MM.1S (cell line): ENCODE data around the gene CACNA1C.
"Not testable (repeated sequence)": the region's sequence is repeated elsewhere in the genome, so short reads cannot be mapped to it uniquely, and the experiment has no call there.

ENCODE experiments used
- DNase-seq: peaks from one replicate; pipeline ENCODE4 v3.0.0-alpha.2; 2015
- H2AFZ ChIP-seq: fragments of 300-600 bp; sonication (generic); 2 replicates; pipeline ENCODE4 v1.6.0; 2016; ENCODE audit warnings: antibody characterized with exemption, low read length
- H3F3A ChIP-seq: fragments of 300-600 bp; sonication (generic); 2 replicates; pipeline ENCODE4 v1.6.1; 2016; ENCODE audit warnings: mild to moderate bottlenecking, antibody characterized with exemption, low read length, moderate library complexity, mixed read lengths; ENCODE audit not compliant: insufficient read depth
- H3K27ac ChIP-seq: fragments of 300-600 bp; sonication (generic); 2 replicates; pipeline ENCODE4 v1.5.1; 2016; ENCODE audit warnings: mild to moderate bottlenecking, low read length
- H3K27me3 ChIP-seq: fragments of 300-600 bp; sonication (generic); replicated peaks from 2 replicates; pipeline ENCODE4 v1.6.0; 2016; ENCODE audit warnings: low read length; ENCODE audit not compliant: insufficient read depth
- H3K36me3 ChIP-seq: fragments of 300-600 bp; sonication (generic); replicated peaks from 2 replicates; pipeline ENCODE4 v1.6.1; 2016; ENCODE audit warnings: mild to moderate bottlenecking, low read length, mixed read lengths; ENCODE audit not compliant: insufficient read depth
- H3K4me1 ChIP-seq: fragments of 300-600 bp; sonication (generic); 2 replicates; pipeline ENCODE4 v1.6.1; 2016; ENCODE audit warnings: low read length, mixed read lengths
- H3K4me2 ChIP-seq: fragments of 300-600 bp; sonication (generic); 2 replicates; pipeline ENCODE4 v1.6.0; 2016; ENCODE audit warnings: low read depth, low read length
- H3K4me3 ChIP-seq: fragments of 300-600 bp; sonication (generic); 2 replicates; pipeline ENCODE4 v1.5.1; 2016; ENCODE audit warnings: low read length, mixed read lengths
- H3K79me2 ChIP-seq: fragments of 300-600 bp; sonication (generic); 2 replicates; pipeline ENCODE4 v1.6.1; 2016; ENCODE audit warnings: mixed run types, low read length, mixed read lengths
- H3K9ac ChIP-seq: fragments of 300-600 bp; sonication (generic); 2 replicates; pipeline ENCODE4 v1.6.1; 2016; ENCODE audit warnings: low read length, mixed read lengths
- H3K9me2 ChIP-seq: fragments of 300-600 bp; sonication (generic); replicated peaks from 2 replicates; pipeline ENCODE4 v1.6.1; 2016; ENCODE audit warnings: mild to moderate bottlenecking, low read length, mixed read lengths; ENCODE audit not compliant: insufficient read depth
- H3K9me3 ChIP-seq: fragments of 300-600 bp; sonication (generic); replicated peaks from 2 replicates; pipeline ENCODE4 v1.6.1; 2016; ENCODE audit warnings: mild to moderate bottlenecking, low read length, mixed read lengths; ENCODE audit not compliant: insufficient read depth
- H4K20me1 ChIP-seq: fragments of 300-600 bp; sonication (generic); 2 replicates; pipeline ENCODE4 v1.6.1; 2016; ENCODE audit warnings: mild to moderate bottlenecking, low read length, moderate library complexity, mixed read lengths; ENCODE audit not compliant: insufficient read depth
- EZH2 ChIP-seq: fragments of 300-600 bp; sonication (generic); optimal IDR thresholded peaks from 2 replicates; pipeline ENCODE3; 2017; ENCODE audit warnings: low read depth, mild to moderate bottlenecking, antibody characterized with exemption, low read length, mixed read lengths
- EZH2phosphoT487 ChIP-seq: fragments of 300-600 bp; sonication (generic); IDR thresholded peaks from 2 replicates; pipeline ENCODE4 v1.6.1; 2018; ENCODE audit warnings: antibody characterized with exemption, low read length
- TF ChIP-seq, protein P1 (sequence below): fragments of 300-600 bp; sonication (generic); IDR thresholded peaks from 2 replicates; pipeline ENCODE4 v1.5.1; 2016; ENCODE audit warnings: antibody characterized with exemption, low read length, mixed read lengths

CACNA1C gene

DNA sequence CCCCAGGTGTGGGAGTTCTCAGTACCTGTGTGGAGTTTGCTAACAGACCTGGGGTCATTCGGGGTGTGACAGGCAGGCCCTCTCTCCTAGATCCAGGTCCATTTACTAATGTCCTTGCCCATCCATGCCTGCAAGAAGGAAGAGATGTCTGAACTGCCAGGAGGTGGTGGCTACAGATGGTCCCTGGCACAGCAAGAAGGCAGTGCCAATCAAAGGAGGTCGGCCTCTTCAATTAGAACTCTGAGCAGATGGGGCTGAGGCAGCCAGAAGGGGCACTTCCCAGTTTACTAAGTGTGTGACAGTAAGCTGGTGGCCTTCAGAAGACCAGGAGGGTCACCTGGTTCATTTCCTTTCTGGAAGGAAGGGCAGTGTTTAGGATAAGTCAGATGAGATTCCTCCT lies 202.5 kb downstream of the CACNA1C start:
- Histone ChIP-seq H3K4me1 (0 out of 2 replicates have a peak, but pooled peaks cover under 1% of the 10 kb centered on the region), H3K9me3 (no peaks in the 10 kb centered on the region), H3K27ac (no peak overlapping the region), H3K4me2 (no peak overlapping the region), H3K4me3 (no peak overlapping the region), H3K36me3 (no peaks in the 10 kb centered on the region), H3F3A (no peaks in the 10 kb centered on the region), H2AFZ (no peak overlapping the region), H3K9me2 (no peaks in the 10 kb centered on the region), H3K79me2 (no peaks in the 10 kb centered on the region), H3K27me3 (no peaks in the 10 kb centered on the region), H3K9ac (no peak overlapping the region), H4K20me1 (no peaks in the 10 kb centered on the region)
- no peak for DNase-seq
- TF ChIP-seq, protein P1, sequence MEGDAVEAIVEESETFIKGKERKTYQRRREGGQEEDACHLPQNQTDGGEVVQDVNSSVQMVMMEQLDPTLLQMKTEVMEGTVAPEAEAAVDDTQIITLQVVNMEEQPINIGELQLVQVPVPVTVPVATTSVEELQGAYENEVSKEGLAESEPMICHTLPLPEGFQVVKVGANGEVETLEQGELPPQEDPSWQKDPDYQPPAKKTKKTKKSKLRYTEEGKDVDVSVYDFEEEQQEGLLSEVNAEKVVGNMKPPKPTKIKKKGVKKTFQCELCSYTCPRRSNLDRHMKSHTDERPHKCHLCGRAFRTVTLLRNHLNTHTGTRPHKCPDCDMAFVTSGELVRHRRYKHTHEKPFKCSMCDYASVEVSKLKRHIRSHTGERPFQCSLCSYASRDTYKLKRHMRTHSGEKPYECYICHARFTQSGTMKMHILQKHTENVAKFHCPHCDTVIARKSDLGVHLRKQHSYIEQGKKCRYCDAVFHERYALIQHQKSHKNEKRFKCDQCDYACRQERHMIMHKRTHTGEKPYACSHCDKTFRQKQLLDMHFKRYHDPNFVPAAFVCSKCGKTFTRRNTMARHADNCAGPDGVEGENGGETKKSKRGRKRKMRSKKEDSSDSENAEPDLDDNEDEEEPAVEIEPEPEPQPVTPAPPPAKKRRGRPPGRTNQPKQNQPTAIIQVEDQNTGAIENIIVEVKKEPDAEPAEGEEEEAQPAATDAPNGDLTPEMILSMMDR: no peak
- TF ChIP-seq EZH2: no peak
- no peak for TF ChIP-seq EZH2phosphoT487

DNA sequence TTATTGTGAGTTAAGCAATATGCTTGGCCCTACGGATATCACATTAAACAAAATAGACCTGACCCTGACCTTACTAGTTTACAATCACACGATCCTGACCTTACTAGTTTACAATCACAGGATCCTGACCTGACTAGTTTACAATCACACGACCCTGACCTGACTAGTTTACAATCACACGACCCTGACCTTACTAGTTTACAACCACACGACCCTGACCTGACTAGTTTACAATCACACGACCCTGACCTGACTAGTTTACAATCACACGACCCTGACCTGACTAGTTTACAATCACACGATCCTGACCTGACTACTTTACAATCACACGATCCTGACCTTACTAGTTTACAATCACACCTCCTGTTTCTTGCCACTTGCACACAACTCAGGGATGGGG lies 202.9 kb downstream of the CACNA1C start:
- H3K36me3 ChIP-seq, DNase-seq, H3K27ac ChIP-seq: not testable (repeated sequence)

DNA sequence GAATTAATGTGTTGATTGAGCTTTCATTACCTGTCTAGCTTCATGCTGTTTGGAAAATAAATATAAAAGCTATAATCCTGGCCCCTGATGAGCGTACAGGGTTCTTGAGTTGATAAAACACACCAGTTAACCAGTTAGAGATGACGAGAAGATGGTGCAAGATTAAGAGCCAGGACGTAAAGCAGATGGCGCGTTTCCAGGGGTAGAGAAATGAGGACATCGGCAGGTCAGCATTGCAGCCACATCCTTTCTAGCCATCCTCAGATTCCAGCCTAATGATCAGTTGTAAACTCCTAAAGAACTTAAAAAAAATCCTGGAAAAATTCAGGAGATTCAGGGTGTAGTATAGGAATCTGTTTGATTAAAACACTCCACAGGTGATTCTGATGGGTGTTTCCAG lies 203.7 kb downstream of the CACNA1C start:
- H4K20me1 ChIP-seq: no peaks in the 10 kb centered on the region
- DNase-seq: no peak
- H3K27ac ChIP-seq: no peak overlapping the region
- H3K4me1 ChIP-seq: no peaks in the 10 kb centered on the region
- TF ChIP-seq, protein P1: no peak
- TF ChIP-seq EZH2: no peak
- no peak for TF ChIP-seq EZH2phosphoT487
- no peak overlapping the region for H2AFZ ChIP-seq
- no peak overlapping the region for H3K4me2 ChIP-seq
- H3K36me3 ChIP-seq: no peaks in the 10 kb centered on the region
- H3K9me3 ChIP-seq: no peaks in the 10 kb centered on the region
- H3K9me2 ChIP-seq: no peaks in the 10 kb centered on the region
- H3K79me2 ChIP-seq: no peaks in the 10 kb centered on the region
- H3K9ac ChIP-seq: no peak overlapping the region
- H3K4me3 ChIP-seq: no peak overlapping the region
- no peaks in the 10 kb centered on the region for H3F3A ChIP-seq
- no peaks in the 10 kb centered on the region for H3K27me3 ChIP-seq

More for the DNA sequence above, 202.9 kb downstream of the CACNA1C start:
- not testable (repeated sequence) for H3K9me2 ChIP-seq, H3K4me3 ChIP-seq, H4K20me1 ChIP-seq, H3F3A ChIP-seq, H3K27me3 ChIP-seq, H3K4me2 ChIP-seq, H3K9me3 ChIP-seq, H3K4me1 ChIP-seq, H3K79me2 ChIP-seq, H3K9ac ChIP-seq, H2AFZ ChIP-seq

DNA sequence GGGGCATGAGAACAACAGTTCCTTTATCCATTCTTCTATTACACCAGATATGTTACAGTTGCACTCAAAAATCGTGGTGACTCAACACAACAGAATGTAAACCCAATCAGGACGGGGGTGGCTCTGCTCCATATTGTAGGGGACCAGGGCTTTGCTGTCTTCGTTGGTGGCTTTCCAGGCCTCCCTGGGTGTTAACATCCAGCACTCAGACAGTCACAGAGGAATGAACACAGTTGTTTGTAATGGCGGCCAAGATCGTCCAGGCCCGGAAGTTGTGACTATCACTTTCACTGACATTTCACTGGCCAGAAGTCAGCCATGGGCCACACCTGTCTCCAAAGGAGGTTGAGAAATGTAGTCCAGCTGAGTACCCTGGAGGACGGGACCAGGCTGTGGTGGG lies 204.1 kb downstream of the CACNA1C start:
- no peaks in the 10 kb centered on the region for H3F3A ChIP-seq
- no peak for TF ChIP-seq EZH2phosphoT487
- TF ChIP-seq, protein P1: no peak
- no peak for TF ChIP-seq EZH2
- H3K36me3 ChIP-seq: no peaks in the 10 kb centered on the region
- no peaks in the 10 kb centered on the region for H3K9me3 ChIP-seq
- H3K9ac ChIP-seq: no peak overlapping the region
- H3K4me1 ChIP-seq: no peaks in the 10 kb centered on the region
- no peaks in the 10 kb centered on the region for H3K27me3 ChIP-seq
- H3K27ac ChIP-seq: no peak overlapping the region
- H3K4me3 ChIP-seq: no peak overlapping the region
- H4K20me1 ChIP-seq: no peaks in the 10 kb centered on the region
- H3K79me2 ChIP-seq: no peaks in the 10 kb centered on the region
- no peak for DNase-seq
- H2AFZ ChIP-seq: no peak overlapping the region
- H3K4me2 ChIP-seq: no peak overlapping the region
- no peaks in the 10 kb centered on the region for H3K9me2 ChIP-seq
